Measurements from ENCODE around the gene CKB.
A peak's percentile ranks its signal among the peaks of the same experiment; 100 is the strongest.

CKB gene

GRCh38 chr14:103539056-103539825, 16.6 kb upstream of the CKB start:
- DNase-seq (ENCODE audit: low read depth in 3 of 3, low spot score in 1 of 3): no peak

- DNase-seq (ENCODE audit: low read depth in 3 of 3, low spot score in 1 of 3): no peak
Observed at GRCh38 chr14:103538291-103539055, 15.8 kb upstream of the CKB start.

- DNase-seq (ENCODE audit: low read depth in 3 of 3, low spot score in 1 of 3): no peak
Observed at GRCh38 chr14:103537175-103537990, 14.8 kb upstream of the CKB start.

- DNase-seq (ENCODE audit: low read depth in 3 of 3, low spot score in 1 of 3): no peak
Observed at GRCh38 chr14:103536693-103537092, 14.1 kb upstream of the CKB start.

GRCh38 chr14:103535891-103536565, 13.4 kb upstream of the CKB start:
- no peak for DNase-seq (ENCODE audit: low read depth in 3 of 3, low spot score in 1 of 3)

- DNase-seq (ENCODE audit: low read depth in 3 of 3, low spot score in 1 of 3): no peak
Observed at GRCh38 chr14:103535081-103535890, 12.7 kb upstream of the CKB start.

GRCh38 chr14:103534576-103535061, 12.0 kb upstream of the CKB start:
- DNase-seq (ENCODE audit: low read depth in 3 of 3, low spot score in 1 of 3): no peak

- DNase-seq (ENCODE audit: low read depth in 3 of 3, low spot score in 1 of 3): no peak
Observed at GRCh38 chr14:103533999-103534575, 11.5 kb upstream of the CKB start.

GRCh38 chr14:103533137-103533998, 10.7 kb upstream of the CKB start:
- DNase-seq (ENCODE audit: low read depth in 3 of 3, low spot score in 1 of 3): no peak

- DNase-seq (ENCODE audit: low read depth in 3 of 3, low spot score in 1 of 3): no peak
Observed at GRCh38 chr14:103532216-103533136, 9.8 kb upstream of the CKB start.

GRCh38 chr14:103531421-103532215, 9.0 kb upstream of the CKB start:
- DNase-seq (ENCODE audit: low read depth in 3 of 3, low spot score in 1 of 3): no peak

GRCh38 chr14:103530831-103531230, 8.2 kb upstream of the CKB start:
- DNase-seq (ENCODE audit: low read depth in 3 of 3, low spot score in 1 of 3): no peak

GRCh38 chr14:103530390-103530789, 7.8 kb upstream of the CKB start:
- no peak for DNase-seq (ENCODE audit: low read depth in 3 of 3, low spot score in 1 of 3)

- DNase-seq (ENCODE audit: low read depth in 3 of 3, low spot score in 1 of 3): no peak
Observed at GRCh38 chr14:103529383-103530365, 7.0 kb upstream of the CKB start.

GRCh38 chr14:103528587-103529382, 6.2 kb upstream of the CKB start, which contains the start of gene TRMT61A:
TSS of gene TRMT61A (plus strand) at chr14:103529196. CDS start at chr14:103529979, 783 bp downstream.
- peak; percentile 46 to 71 (median 66) for DNase-seq (ENCODE audit: low read depth in 3 of 3, low spot score in 1 of 3)

All from stimulated activated CD4-positive, alpha-beta T cell treated with anti-CD3 and anti-CD28 coated beads, TNF-alpha, amount 100 ng/mL, for 1 hour (primary cell).